ENCODE results near the gene ARSK.

ARSK gene

DNA sequence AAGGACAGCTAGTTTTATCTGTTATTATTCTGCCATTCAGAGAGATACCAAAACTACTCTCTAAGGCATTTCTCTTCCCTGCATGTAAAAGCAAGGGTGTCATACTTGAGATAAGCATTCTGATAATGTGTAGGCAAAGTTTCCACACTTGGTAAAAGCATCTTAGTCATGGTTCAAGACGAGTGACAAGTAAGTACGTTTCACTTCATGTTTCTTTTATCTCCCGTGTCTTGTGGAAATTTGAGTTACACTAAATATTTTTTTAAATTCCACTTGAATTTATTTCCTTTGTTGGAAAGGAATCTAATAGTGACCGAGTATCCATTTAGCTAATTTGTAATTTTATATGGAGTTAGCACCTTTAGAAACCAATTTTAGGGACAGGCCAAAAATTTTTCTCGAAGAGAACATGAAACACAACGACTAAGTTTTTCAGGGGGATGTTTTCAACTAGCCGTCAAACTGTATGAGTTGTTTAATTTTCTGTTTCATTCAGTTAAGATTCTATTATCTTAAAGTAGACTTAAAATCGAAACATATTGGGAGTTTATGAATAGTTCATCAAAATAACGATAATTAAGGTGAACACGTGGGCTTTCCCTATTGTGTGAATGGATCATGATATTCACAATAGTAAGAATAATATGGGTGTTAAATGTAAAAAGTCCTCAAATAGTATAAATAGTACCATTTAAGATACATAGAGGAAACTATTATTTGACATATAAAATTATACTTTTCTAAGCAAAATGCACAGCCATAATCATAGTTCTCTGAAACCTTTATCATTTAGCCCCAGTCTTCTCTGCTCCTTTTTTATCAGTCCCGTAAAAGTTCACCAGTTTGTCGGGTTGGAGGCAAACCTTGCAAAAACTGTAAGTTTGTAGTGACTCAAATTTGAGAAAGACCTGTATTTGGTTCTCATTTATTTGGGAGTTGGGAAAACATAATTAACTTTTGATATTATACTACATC, 93.3 kb downstream of the ARSK start:
- no peak for DNase-seq (ENCODE audit: low spot score)

DNA sequence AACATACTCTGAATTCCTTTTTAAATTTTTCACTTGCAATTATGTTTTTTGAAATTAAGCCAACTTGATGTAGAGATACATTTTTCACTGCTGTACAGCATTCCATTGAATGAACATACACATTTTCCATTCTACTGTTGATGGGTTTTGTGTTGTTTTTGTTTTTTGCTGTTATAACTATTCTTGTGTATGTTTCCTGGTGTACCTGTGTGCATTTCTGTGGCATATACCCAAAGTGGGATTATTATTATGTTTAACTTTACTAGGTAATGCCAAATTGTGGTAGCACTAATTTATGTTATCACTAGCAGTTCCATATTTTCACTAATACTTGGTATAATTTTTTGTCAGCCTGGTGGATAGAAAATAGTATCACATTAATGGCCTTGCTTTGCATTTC, 94.4 kb downstream of the ARSK start:
- DNase-seq (ENCODE audit: low spot score) = no peak

DNA sequence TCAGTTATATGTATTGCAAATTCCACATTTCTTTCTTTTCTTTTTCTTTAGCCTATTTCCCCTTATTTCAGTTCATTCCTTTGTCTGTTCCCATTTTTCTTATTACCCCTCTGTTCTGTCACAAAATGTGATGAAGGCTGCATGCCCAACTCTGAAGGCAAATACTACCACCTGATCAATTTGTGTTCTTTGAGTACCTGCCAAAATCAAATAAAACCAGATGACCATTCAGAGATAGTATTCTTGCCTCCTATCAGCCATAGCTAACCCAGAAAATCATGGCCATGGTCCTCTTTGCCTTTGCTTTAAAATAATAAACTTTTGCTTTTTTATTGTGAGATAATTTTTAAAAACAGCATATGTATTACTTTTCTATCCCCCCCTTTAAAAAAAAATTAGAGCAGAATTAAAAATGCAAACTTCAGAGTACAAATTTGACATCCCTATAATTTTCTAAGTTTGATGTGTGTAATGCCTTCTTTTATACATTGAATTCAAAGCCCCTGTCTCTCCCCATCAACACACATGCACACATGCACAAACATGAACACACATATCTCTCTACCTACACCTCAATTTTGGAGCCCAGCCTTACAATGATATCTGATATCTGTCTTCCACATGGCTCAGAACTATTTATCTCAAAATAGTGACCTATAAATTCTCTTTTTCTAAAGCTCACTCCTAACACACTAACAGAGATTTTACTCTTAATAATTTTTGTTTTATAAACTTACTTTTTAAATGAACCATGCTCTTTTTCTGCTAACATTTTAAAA, 95.1 kb downstream of the ARSK start:
- DNase-seq (ENCODE audit: low spot score) = no peak

DNA sequence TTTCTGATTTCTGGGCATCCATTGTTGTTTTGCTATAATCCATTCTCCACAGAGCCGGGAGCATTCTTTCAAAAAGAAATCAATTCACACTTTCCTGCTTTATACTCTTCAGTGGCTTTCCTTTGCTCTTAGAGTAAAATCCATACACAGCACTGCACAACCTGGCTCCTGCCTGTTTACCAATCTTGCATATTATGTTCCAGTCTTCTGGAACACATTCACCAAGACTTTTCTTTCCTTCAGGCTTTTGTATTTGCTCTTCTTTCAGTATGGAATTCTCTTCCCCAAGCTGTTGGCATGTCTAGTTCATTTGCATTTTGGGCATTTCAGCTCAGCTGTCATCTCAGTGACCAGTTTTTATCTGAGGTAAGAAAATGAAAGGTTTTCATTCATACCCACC, 97.9 kb downstream of the ARSK start:
- DNase-seq (ENCODE audit: low spot score) = no peak

DNA sequence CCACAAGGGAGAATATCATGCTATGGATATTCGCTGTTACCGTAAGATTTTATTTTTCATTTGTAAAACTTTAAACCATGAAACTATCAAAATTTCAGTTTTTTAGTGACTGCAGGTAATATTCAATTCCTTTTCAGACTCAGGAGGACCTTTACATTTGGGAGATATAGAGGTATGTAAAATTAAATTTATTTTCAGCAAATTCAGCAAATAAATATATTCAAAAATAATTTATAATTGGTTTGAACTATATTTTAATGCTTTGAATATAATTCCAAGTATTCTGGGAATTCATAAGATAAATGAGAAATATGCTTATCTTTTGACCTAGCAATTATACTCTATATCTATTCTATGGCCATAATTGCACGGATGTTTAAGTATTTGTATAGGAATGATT, 99.3 kb downstream of the ARSK start:
- DNase-seq (ENCODE audit: low spot score) = no peak
